T-helper 9 cell (primary cell): ENCODE measurements around the gene JPH2.
A peak's percentile ranks its signal among the peaks of the same experiment; 100 is the strongest.
"Not testable (repeated sequence)": the region's sequence is repeated elsewhere in the genome, so short reads cannot be mapped to it uniquely, and the experiment has no call there.

Experiments
- DNase-seq: peaks from one replicate; pipeline ENCODE4 v3.0.0-alpha.2; 2020

The JPH2 gene

DNA sequence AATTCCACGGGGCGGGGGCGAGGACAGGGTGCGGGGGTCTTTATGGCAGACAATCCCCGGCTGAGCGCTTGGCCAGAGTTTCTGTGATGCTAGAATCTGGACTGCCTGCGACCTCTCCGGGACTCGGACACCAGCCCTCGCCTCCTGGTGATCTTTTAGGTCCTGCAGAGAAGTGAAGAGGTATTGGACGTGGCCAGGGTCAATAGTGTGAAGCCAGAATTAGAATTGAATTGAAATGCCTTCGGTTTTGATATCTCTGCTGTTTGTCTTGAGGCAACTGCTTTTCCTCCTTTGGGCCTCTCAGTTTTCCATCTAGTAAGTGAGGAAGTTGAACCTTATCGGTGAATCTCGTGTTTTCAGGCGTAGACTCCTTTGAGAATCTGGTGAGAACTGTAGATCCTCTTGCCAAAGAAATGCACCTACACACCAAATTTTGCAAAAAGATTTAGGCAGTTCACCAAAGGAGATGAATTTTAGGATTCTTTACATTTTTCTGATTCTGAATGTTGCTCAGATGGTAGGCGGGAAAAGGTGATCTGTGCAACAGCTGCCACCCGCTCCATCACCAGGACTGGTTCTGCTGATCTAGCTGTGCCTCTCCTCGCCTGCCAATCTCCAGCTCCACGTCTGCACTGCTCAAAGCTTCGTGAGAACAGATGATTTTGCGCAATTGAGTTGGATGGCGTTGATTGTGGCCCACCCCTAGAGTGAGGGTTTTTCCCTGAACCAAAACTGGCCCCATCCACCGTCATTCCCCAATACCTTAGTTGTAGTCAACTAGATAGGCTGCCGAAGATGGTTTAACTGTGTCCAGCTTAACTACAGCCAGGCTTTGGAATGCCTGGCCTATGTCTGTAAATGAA is 24.4 kb upstream of the JPH2 start:
- no peak for DNase-seq

DNA sequence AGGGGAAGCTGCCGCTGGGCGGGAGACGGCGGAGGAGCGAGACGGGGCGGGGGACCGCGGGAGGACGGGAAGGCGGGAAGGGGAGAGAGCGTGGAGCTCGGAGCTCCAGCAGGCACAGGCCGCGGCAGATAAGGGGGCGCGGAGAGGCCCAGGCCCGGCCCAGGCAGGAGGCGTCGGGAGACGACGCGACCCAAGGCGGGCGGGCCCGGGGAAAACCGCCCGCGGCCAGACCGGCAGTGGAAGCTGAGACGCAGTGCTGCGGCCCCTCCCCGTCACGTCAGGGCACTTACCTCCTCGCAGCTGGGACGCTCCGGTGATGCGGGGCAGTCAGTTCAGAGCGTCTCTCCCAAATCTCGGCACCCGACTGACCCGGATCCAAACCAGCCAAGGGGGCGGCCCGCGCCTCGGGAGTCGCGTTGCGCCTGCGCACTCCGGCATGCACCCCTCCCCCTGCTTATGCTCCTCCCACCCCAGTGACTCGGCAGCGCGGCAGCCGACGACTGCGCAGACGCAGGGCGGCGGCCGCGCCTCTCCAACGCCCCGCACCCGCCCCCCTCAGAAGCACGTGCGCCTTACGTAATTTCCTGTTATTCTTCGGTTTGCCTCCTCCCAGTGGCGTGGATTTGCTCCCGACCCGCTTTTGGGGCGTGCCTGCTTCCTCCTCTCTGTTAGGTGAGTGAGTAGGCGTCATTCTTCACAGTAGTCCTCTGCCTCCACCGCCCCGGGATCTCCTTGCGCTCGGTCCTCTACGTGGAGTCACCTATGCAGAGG is 23.6 kb upstream of the JPH2 start, which contains the start of gene OSER1:
Gene OSER1 (minus strand): TSS at position 366 of the 771 bp plus-strand sequence. CDS start 3,814 bp downstream, outside the sequence.
- DNase-seq, result peak; percentile 97

GRCh38 chr20:44209686-44210405 is 22.9 kb upstream of the JPH2 start:
- no peak for DNase-seq

DNA sequence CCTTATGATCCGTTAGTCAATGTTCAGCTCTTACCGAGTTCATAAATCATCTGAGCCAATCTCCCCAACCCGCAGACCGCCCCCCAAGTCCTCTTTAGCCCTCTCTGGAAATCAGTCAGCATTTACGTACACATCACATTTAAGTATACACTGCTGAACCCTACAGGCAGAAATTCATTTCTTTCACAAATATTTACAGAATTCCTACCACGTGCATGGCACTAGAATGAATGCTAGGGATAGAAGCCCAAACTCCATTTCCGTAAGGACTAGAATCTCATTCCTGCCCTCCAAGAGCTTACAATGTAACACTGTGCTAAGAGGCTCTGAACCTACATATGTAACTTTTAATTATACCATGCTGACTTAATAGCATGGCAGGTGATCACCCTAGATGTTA is 21.8 kb upstream of the JPH2 start:
- no peak for DNase-seq

DNA sequence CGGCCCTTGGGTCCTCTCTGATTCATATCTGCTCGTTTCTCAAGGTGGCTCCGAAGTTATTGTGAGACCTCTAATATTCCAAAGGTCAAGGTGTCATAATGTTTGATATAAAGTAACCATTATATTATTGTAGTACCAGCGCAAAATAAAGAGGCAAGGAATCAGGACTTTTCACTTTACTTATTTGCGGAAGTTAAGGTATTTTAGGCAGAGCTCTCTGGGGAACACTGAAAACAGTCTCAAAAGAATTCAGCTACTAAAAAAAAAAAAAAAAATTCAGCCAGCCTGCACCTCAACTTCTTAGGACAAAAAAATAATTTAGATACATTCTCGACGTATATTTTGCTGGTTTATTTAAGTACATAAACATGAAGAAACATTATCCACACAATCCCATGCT is 21.2 kb upstream of the JPH2 start:
- no peak for DNase-seq

DNA sequence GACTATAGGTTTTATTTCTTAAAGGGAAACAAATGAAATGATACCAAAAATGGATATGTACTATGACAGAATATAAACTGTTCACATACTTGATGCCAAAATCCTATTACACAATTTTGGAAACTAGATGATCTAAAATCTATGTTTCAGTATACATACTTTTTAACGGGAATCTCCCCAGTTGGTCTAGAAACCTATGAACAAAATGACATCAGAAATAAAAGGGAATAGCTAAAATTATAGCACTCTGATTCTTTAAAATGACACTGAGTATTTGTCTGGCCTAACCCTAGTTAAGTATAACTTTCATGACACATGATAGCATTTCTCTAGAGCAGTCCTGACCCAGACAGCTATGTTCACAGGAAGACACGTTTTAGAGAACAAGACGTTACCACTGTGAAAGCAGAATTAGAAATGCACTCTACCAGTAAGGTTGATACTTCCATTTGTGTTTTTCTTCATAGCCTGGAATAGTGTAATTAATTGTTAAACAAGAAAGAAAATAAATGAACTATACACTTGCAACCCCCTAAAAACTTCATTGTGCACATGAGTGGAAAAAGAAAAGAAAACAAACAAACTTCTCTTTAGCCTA is 20.2 kb upstream of the JPH2 start:
- no peak for DNase-seq

DNA sequence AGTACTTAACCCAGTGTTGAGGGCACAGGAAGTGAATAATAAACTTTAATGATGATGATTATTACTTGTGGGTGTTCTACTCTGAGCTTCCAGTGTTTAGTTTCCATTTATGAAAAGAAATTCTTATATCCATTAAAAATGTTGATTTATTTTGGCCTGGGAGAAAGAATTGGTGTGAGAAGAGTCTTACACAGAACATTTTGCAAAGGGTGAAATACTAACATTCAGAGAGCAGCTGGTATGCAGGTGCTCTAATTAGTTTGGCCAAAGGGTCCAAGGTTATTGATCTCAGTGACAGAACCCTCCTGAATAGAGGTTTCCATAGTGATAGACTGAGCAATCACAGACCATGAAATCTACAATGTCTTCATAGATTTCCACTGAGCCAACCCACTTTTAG is 19.1 kb upstream of the JPH2 start:
- DNase-seq, result no peak

DNA sequence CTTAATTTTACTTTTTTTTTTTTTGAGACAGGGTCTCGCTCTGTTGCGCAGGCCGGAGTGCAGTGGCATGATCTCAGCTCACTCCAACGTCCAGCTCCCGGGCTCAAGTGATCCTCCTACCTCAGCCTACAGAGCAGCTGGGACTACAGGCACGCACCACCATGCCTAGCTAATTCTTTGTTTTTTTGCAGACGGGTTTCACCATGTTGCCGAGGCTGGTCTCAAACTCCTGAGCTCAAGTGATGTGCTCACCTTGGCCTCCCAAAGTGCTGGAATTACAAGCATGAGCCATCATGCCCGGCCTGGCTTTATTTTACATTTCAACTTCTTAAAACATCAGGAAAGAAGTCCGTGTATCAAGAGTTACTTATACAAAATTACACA is 17.8 kb upstream of the JPH2 start:
- no peak for DNase-seq

DNA sequence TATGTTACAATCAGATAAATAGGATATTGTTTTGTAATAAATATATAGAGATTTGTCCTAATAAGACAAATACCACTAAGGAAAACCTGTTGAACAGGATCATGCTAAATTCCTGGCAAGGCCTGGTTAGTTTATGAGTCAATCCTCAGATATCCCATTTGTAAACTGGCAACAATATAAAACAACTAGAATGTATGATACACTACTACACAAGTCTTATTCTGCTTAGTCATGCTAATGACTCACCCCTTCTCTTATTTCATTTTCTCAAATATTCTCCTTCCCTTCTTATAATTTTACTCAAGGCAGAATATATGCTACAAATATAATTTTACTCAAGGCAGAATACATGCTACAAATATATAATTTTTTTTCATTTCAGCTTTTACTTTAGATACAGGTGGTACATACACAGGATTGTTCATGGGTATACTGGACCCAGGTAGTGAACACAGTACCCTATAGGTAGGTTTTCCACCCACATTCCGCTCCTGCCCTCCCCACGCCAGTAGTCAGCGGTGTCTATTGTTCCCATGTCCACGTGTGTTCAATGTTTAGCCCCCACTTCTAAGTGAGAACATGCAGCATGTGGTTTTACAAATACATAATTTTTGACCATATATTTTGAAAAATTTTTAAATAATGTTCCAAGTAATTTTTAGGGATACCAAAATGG is 17.3 kb upstream of the JPH2 start:
- DNase-seq, result no peak

GRCh38 chr20:44203161-44203560 is 16.2 kb upstream of the JPH2 start:
- no peak for DNase-seq

- no peak for DNase-seq
These were observed 14.0 kb upstream of the JPH2 start for GRCh38 chr20:44200983-44201382.

DNA sequence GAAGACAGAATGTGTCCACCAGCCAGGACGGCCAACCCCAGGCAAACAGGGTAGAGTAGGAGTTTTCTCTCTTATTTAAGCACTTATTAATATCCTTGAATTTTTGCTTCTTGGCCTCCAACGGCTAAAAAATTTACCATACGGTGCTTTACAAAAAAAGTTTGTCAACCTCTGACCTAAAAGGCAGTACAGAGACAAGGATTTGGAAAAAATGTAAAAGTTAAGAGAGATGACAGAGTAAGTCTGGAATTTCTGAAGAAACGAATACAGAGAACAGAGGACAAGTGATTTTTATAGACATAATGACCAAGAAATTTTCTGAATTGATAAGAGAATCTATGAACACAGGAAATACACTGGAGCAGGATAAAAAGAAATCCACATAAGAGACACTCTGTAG is 13.4 kb upstream of the JPH2 start:
- no peak for DNase-seq

DNA sequence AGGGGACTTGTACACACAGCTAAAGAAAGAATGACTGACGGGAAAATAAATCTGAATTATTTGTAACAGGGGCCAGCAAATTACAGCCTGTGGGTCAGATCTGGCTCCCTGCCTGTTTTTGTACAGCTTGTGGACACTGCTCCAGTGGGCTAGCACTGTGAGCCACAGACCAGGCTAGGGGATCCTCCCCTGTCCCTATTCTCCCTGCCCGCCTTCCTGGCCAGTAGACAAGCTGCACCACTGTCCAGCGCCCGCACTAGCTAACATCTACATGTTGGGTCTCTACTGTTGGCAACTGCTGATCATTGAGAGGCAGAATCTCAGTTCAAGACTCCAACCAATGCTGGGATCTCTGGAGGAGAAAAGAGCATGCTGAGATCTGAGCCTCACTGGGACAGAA is 12.9 kb upstream of the JPH2 start:
- no peak for DNase-seq

GRCh38 chr20:44198872-44199271 is 11.9 kb upstream of the JPH2 start:
- DNase-seq, result no peak

DNA sequence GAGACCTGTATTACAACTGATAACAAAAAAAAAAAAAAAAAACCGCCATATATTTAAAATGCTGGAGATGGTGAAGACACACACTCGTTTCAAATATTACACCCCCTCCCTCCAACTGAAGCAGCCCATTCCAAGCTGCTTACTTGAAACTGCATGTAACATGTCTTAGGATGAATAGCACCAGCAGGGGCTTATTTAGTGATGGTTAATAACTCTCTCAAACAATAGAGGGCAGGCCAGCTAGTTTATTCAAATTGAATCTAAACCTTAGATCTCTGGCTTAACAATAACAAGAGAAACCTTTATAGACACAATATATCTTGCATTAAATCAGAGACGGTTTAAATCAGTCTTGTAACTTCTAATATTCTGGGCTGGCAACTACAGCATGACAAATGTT is 9.3 kb upstream of the JPH2 start:
- no peak for DNase-seq

GRCh38 chr20:44195605-44196004 is 8.6 kb upstream of the JPH2 start:
- no peak for DNase-seq

GRCh38 chr20:44193801-44194200 is 6.8 kb upstream of the JPH2 start:
- DNase-seq, result no peak

DNA sequence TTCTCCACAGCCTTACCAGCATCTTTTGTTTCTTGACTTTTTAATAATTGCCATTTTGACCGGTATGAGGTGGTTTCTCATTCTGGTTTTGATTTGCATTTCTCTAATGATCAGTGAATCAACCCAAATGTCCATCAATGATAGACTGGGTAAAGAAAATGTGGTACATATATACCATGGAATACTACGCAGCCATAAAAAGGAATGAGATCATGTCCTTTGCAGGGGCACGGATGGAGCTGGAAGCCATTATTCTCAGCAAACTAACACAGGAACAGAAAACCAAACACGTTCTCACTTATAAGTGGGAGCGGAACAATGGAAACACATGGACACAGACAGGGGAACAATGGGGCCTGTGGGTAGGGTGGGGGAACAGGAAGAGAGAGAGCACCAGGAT is 4.7 kb upstream of the JPH2 start:
- not testable (repeated sequence) for DNase-seq

- DNase-seq, result peak; percentile 20
These were observed 3.3 kb upstream of the JPH2 start for GRCh38 chr20:44190197-44190852.

- DNase-seq, result no peak
These were observed 1.8 kb upstream of the JPH2 start for GRCh38 chr20:44188752-44189151.

GRCh38 chr20:44187772-44188709 is 1.1 kb upstream of the JPH2 start:
- DNase-seq, result no peak
